Stimulated activated CD4-positive, alpha-beta T cell treated with anti-CD3 and anti-CD28 coated beads, Interleukin-4, amount 100 ng/mL, for 24 hours (primary cell): ENCODE measurements around the gene TRAK2.
"Not testable (repeated sequence)": the region's sequence is repeated elsewhere in the genome, so short reads cannot be mapped to it uniquely, and the experiment has no call there.

Experiments used
- DNase-seq: peaks from one replicate; pipeline ENCODE4 v3.0.0-alpha.2; 2020

Gene TRAK2

DNA sequence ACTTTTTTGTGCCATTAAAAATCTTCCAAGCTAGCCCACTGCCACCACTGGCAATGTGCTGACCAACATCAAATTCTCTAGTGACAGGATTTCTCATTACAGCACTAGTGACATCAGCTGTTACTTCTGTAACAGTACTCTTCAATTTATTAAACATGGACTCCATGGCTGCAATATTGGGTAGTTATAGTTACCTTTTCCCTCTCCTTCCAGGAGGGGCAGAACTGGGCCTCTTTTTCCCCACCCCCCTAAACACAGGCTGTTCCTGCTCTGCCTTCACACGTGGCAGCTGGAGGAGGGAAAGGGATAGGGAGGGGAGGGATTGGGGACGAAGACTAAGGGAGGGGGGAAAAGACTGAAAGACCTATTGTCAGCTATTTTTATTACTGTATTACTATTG is 38.1 kb downstream of the TRAK2 start:
- no peak for DNase-seq

DNA sequence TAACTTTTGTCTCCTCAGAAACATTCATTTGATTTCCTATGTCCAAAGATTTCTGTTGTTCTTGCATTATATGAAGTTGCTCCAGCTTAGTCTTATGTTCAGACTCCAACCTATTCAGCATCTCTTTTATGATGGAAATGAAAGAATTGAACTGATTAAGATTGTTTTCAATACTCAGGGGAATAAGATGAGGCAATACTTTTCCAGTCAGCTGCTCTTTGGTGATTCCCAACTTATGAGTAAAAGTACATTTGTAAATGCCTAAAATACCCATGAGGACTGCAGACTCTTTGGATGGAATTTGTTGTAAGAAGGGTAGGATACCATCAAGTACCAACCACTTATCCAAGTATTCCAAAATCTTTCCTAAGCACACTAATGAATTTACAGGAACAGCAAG is 39.8 kb downstream of the TRAK2 start:
- no peak for DNase-seq

GRCh38 chr2:201408931-201409330 is 42.3 kb downstream of the TRAK2 start:
- no peak for DNase-seq

GRCh38 chr2:201407265-201407664 is 44.0 kb downstream of the TRAK2 start:
- no peak for DNase-seq

DNA sequence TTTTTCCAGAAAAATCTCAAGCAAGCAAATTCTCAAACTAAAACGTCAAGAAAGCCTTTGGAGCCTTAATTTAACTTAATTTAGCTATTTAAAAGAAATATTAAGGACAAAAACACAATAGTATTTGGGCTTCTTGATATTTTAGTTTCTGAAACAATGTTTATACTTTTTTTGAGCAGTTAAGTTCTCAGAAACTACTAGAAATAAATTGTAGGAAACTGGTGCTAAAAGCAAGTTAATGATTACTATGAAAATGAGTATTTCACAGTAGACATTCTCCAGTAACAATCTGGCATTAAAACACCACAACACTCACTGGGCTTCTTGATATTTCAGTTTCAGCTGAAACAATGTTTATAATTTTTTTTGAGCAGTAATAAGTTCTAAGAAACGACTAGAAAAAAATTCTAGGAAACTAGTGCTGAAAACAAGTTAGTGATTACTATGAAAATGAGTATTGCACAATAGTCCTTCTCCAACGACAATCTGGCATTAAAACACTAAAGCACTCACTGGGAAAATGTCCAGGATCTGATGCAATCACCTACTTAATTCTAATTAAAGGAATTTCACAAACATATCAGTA is 45.1 kb downstream of the TRAK2 start:
- DNase-seq: no peak

DNA sequence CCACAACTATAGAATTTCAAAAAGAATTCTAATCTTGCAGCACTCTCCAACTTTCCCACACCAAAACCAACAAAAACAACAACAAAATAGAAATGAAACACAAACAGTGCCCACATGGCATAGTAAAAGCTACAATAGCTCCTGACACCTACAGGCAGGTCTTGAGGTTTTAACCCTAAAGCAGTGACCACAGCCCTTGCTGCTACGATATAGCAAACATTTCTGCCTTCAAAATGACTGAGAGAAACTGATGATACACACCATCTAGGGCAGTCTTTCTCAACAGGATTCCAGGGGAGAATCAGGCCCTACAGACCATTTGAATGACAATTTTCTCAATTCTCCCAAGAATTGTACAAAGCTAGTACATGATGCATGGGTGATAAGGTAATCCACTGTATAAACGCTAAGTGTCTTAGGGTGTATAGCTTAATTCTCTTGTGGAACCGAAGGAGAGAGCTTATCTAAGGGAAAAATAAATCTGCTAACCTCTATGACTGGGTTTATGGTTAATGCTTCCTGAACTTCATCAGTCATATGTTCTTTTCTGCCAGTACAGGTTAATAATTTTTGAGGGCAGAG is 46.5 kb downstream of the TRAK2 start:
- DNase-seq: no peak

DNA sequence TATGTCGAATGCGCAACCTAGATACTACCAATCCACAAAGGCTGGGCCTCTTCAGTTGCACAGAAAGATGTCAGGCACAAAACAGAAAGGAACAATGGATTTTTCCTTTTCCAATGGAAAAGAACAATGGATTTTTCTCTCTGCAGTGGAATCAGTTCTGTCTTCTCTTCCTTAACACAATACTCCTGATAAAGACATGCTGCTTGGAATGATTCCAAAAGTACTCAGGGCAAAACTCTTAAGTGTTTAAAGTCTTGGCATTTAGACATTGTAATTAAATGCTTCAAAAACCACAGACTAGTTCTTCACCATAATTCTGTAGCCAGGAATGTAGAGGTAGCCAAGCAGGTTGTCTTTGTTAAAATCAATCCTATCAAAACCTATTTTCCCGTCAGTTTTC is 47.4 kb downstream of the TRAK2 start:
- no peak for DNase-seq

GRCh38 chr2:201402651-201403562 is 48.4 kb downstream of the TRAK2 start:
- DNase-seq: no peak

DNA sequence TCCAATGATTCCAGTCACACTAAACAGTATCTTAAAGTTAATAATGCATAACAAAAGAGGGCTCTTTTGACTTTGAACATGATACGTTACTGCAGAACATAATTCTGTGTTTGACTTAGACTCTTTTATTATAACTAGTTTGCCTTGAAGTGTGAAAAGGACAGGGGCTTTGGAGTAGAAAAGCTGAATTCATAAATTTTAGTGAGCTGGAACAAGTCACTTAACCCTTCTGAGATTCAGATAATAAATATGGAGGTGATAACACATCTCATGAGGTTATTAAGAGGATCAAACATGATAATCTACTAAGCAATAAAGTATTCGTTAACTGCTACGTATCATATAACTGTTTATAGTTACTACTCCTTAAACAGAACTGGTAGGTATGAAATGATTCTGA is 49.4 kb downstream of the TRAK2 start:
- DNase-seq: no peak

DNA sequence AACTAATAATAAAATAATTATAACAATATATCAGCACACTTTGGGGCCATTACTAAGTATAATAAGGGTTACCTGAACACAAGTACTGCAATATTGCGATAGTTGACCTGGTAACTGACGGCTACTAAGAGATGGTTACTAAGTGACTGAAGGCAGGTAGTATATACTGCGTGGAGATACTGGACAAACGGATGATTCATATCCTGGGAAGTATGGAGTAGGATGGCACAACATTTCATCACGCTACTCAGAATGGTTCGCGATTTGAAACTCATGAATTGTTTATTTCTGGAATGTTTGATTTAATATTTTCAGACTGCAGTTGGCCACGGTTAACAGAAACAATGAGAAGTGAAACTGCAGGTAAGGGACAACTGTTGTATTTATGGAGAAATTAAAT is 54.7 kb downstream of the TRAK2 start:
- DNase-seq: no peak

- DNase-seq: no peak
These were observed 68.1 kb downstream of the TRAK2 start for GRCh38 chr2:201383136-201383535.

DNA sequence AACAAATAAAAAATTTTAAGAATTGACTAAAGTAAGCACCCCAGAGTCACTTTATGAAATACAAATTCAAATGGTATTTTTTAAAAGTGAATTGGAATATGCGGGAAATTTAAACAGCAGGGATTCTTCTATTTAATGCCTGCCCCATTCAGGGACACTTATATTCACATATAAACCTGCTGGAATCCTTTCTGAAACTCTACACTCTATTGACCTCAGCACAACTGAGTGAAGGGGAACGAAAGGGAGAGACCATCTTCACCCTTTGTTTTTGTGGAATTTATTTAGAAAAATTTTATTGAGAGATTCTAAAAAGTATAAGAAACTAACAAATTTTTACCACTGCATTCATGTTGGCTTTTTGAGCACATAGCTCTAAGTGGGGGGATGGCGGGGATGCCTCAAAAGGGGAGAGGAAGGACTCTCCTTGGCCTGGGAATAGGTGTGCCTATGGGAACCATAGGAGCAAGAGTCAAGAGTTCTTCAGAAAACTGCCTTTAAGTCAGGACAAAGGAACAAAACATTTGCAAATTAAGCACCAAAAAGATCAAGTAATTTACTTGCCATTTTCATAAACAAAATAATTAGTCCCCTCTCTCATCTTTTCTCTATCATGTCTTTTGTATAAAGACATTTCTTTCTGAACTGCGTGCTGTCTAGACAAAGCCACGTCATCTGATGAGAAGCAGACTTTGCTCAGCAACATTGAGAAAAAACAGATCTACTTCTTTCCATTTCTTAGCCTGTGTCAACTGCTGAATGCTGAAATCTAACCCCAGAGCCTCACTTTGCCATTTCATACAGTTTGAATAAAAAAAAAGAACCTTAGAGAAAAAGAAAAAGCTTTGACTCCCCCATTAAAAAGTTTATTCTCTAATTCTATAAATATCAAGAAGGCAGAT is 72.5 kb downstream of the TRAK2 start:
- no peak for DNase-seq

- DNase-seq: no peak
These were observed 74.0 kb downstream of the TRAK2 start for GRCh38 chr2:201377218-201377617.

DNA sequence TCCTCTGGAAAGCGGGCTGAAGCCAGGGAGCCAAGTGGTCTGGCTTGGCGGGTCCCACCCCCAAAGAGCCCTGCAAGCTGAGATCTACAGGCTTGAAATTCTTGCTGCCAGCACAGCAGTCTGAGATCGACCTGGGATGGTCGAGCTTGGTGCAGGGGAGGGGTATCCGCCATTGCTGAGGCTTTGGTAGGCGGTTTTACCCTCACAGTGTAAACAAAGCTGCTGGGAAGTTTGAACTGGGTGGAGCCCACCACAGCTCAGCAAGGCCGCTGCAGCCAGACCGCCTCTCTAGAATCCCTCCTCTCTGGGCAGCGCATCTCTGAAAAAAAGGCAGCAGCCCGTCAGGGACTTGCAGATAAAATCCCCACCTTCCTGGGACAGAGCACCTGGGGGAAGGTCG is 81.5 kb downstream of the TRAK2 start:
- DNase-seq: no peak

DNA sequence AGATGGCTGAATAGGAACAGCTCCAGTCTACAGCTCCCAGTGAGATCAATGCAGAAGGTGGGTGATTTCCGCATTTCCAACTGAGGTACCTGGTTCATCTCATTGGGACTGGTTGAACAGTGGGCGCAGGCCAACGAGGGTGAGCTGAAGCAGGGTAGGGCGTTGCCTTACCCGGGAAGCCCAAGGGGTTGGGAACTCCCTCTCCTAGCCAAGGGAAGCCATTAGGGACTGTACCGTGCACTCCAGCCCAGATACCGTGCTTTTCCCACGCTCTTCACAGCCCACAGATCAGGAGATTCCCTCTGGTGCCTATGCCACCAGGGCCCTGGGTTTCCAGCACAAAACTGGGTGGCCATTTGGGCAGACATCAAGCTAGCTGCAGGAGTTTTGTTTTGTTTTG is 81.9 kb downstream of the TRAK2 start:
- DNase-seq: not testable (repeated sequence)

DNA sequence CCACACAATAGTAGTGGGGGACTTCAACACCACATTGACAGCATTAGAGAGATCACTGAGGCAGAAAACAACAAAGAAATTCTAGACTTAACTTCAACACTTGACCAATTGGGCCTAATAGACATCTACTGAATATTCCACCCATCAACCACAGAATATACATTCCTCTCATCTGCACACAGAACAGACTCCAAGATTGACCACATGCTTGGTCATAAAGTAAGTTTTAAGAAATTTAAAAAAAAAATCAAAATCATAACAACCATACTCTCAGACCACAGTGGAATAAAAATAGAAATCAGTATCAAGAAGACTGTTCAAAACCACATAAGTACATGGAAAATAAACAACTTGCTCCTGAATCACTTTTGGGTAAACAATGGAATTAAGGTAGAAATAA is 85.1 kb downstream of the TRAK2 start:
- no peak for DNase-seq

DNA sequence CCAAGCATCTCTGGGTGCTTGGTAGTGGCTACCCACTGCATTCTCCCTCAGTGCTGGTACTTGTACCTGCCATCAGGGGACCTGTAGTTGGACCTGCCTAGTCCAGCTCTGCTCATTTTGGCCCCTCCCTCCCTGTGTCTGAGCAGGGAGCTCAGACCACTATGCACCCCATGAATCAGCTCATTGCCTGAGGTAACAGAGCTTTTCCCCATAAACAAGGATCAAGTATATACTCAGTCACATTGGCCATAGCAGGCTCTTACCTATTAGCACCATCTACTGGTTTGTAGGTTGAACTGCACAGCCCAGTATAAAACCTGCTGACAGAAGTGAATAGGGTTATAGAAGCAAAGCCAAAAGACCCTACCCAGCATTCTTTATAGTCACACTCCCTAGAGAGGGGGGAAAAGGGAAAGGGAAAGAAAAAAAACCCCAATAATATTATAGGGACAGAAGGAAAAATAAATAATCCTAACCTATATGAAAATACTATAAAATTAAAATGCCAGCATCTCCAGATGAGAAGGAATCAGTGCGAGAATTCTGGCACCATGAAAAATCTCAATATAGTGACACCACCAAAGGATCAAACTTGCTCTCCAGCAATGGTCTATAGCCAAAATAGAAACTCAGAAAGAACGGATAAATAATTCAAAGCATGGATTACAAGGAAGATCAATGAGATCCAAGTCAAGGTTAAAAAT is 87.2 kb downstream of the TRAK2 start:
- peak; percentile 31 for DNase-seq

GRCh38 chr2:201362396-201362795 is 88.9 kb downstream of the TRAK2 start:
- no peak for DNase-seq

GRCh38 chr2:201361078-201361733 is 90.1 kb downstream of the TRAK2 start:
- no peak for DNase-seq

GRCh38 chr2:201360256-201360655 is 91.0 kb downstream of the TRAK2 start:
- DNase-seq: no peak

- DNase-seq: peak; percentile 50
These were observed 92.6 kb downstream of the TRAK2 start for GRCh38 chr2:201358684-201359083.

DNA sequence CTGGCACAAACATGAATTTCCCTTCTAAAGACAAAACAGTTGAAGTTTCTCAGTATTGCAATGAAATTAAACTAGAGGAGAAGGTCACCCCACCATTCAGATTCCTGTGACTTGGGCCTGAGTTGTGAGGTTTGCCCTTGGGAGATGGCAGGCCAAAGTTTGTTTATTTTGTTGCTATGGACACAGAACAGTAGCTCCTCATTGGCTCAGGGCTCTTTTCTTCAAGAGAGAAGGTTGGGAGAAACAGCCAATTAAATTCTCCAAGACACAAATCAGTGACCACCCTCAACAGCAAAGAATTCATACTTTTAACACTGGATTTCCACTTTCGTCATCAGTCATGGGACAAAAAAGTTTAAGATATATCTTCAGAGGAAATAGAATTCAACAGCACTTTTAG is 94.0 kb downstream of the TRAK2 start, which contains the start of gene FLACC1:
Gene FLACC1, minus strand, starts transcription at position 125 of the 400 bp plus-strand sequence. CDS start 5,941 bp downstream, outside the sequence.
- no peak for DNase-seq
